Left lobe of liver (tissue), 2 donors: ENCODE data around the gene THSD7A. TPM values are rescaled to one million over a fixed set of nuclear protein-coding genes. Genes with fewer than 3 reads are reported as not detected.

ENCODE experiments used
- ATAC-seq: fragments of 200-7000 bp; cut with Tn5 transposase; one replicate; pipeline ENCODE4 v1.9.1; 2020; ENCODE audit warnings: mild to moderate bottlenecking, moderate library complexity
- DNase-seq: peaks from one replicate; pipeline ENCODE4 v3.0.0-alpha.2; 2020; ENCODE audit warnings: low spot score
- total RNA-seq: library from RNA; stranded (reverse); gene quantifications from one replicate; pipeline ENCODE4 v1.2.1, GENCODE V29; 2021
- donor health status: DM: no; HTN: no; CAD: no; lungs with moderate emphysema.
- donor health status: DM: no; HTN: yes; CAD: no.

THSD7A gene
- total RNA-seq, 1 donor from 2014 or later, result 1.6 TPM

DNA sequence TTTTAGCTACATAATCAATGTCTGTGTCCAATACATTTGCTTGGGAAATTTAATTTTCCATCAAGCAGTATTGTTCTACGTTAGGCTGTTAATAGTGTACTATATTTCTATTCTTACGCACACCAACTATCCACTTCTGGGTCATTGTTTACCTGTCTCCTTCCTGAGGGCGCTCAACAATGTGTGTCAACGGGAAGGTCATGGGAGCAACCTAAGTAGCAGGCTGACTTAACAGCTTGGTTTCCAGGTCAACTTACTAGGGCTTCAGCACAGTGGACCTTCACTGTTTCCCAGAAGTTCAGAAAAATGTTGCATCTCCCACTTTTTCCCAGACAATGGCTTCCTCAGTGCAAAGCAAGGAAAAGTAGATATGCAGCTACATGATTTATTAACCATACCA is 13.7 kb downstream of the THSD7A start:
- ATAC-seq, result no peak
- no peak for DNase-seq

DNA sequence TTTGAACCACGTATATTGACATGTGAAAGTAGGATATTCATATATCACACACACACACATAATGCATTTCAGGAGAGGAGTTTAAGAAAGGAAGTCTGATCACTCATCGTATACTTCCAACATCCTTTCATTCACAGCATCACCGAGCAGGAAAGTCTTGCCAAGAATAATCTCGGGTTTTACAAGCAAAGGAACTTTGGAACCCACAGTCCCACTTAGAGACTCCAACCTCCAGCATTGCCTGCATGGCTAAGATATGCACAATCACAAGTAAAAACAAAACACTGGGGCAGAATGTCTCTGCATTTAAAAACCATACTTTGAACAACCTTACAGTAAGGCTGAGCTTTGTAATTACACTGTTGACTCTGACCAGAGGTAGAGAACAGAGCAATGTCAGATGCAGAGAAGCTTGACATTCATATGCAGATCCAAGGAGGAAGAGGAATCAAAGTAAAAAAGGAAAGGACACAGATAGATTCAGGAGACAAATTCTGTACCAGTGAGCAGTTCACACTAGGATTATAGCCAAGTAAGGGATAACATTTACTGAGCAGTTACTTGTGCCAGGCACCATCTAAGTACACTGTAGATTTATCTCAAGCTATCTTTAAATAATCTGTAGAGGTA is 14.8 kb downstream of the THSD7A start:
- DNase-seq, result no peak
- ATAC-seq, result no peak

DNA sequence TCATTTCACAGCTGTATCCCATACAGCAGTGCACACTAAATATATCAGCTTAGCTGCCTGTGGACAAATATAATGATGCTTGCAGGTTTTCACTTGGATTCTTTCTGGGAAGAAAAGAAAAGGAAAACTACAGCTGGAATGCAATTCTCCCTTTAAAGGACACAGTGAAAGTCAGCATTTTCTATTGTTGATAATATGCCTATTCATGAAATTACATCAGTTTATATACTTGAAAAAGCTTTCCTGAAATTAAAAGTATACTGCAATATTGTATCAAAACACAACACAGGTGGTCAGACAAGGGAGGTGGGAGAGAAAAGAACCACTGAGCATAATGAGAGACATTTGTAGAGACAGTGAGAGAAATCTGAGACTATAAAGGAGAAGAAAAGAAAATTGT is 20.3 kb downstream of the THSD7A start:
- ATAC-seq (no peak), DNase-seq (no peak)

DNA sequence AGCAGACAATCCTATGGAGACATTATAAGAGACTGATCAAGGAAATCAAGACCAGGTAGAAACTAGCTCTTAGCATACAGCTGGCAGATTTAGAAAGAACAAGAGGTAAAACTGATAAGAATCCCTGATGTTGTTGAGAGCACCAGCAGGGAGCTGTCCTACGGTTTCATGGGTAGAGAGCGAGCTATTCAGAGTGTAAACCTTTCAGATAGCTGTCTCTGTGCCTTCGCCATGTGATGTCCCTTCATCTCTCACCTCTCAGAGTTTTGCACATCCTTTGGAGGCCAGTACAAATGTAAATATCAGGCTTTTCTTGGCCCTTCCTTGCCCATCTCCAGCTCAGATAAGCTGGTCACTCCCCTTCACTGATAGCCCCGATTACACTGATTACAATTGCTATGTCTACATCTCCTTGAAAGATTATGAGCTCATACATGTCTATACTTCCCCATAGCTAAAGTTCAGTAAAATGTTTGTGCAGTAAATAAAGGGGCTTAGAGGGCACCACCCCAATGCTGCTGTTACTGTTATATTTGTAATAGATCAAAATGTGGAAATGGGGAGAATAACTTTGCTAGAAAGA is 21.9 kb downstream of the THSD7A start:
- ATAC-seq, result no peak

DNA sequence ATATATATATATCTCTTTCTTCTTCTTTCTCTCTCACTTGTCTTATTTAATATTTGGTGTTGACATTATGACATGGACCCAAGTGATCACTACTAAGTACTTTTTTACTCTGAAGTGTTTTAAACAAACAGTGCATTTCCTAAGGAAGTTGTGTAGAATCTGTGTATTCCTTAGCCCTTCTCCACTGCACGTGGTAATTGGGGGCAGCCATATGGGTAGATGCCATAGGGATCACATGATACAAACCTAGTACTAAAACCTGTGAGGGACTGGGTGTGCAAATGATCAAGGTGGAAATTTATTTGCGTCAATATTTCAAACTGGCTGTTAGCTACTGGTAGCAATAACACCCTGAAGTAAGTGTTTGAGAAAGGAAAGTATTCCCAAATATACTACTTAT is 25.0 kb downstream of the THSD7A start:
- DNase-seq (no peak), ATAC-seq (no peak)

More for the DNA sequence above, 21.9 kb downstream of the THSD7A start:
- no peak for DNase-seq

DNA sequence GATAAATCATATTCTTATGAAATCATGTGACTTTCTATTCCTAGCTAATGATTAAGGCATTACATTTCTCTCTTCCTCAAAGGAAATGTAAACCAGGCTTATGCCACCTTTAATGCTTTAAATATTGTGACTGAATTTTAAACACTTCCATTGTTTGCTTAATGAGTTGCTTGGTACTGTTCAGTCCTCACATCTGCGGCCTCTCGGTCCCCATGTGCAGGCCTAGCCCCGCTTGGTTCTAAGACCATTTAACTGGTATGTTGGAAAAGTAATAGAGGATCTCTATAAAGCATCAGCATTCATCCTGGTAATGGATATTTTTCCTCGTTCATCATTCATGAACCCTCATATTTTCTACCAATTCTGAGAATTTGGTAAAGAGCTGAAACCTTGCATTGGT is 27.4 kb downstream of the THSD7A start:
- ATAC-seq (no peak), DNase-seq (no peak)

DNA sequence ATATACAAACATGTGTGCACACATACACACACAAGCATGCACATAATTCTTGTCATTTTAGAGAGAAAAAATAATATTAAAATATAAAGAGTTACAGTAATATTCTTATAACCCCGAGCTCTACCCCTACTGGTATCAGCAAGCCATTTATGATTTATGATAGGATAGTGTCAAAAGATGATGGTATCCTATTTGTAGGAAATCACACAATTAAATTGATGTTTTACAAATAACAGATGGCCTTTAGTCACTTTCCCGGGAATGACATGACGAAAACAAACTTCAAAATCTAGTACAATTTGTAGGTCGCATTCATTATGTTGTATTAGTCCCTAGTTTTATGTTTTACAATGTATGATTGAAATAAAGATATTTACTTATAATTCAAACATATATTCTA is 36.8 kb downstream of the THSD7A start:
- DNase-seq (no peak), ATAC-seq (no peak)

DNA sequence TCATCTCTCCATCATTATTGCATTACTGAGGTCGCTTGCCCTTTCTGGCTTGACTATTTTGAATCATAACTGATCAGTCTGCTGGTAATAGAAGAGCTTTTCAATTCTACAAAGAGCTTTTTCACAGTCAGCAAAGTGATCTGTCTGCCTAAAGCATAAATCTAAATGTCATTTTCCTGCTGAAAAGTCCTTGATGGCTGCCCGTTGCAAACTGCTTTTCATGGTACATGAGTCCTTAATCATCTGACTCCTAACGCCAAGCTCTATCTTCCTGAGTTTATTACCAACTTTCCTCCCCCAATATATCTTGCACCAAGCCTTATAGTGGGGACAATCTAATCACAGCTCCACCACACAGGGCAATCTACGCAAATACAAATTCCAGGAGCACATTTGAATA is 39.8 kb downstream of the THSD7A start:
- no peak for ATAC-seq
- DNase-seq, result no peak

DNA sequence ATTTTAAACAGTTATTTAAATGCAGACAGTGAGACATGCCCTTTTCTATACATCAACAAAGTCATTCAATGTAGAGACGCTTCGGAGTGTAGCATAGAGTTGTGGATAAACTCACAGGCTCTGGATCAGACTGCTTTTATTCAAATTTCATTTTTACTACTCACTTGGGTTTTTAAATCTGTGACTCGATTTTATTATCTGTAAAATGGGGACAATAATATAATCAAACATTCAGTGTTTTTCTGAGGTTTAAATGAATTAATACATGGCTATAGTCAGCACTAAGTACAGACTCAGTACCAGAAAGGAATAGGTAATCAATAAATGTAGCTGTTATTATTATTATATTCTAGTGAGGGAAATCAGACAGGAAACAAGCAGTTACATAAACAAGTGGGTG is 43.4 kb downstream of the THSD7A start:
- no peak for ATAC-seq
- DNase-seq, result no peak

DNA sequence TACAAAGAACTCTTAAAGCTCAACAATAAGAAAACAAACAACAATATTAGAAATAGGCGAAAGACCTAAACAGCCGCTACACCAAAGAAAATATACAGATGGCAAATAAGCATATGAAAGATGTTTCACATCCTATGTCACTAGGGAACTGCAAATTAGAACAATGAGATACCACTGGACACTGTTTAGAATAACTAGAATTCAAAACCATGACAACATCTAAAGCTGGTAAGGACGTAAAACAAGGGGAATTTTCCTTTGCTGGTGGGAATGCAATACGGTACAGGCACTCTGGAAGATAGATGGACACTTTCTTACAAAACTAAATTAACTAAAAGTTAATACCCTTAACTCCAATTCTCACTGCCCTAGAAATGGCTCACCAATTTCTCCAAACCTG is 44.5 kb downstream of the THSD7A start:
- no peak for DNase-seq
- no peak for ATAC-seq

DNA sequence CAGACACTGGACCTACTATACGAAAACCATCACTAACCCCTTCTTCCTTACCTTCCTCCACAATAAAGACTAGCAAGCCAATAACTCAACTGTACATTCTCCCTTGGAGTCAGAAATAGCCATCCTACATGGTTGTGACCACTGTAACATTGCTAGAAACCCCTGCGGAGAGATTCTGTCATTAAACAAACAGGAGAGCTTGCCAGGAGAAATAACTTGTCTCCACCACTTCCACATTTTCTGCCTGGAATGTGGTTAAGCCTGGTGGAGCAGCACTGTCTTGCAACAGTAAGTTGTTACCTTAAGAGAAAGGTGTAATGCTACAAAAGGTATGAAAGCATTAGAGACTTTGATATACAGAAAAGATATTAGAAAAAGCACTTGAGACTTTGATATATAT is 45.8 kb downstream of the THSD7A start:
- ATAC-seq (no peak), DNase-seq (no peak)

DNA sequence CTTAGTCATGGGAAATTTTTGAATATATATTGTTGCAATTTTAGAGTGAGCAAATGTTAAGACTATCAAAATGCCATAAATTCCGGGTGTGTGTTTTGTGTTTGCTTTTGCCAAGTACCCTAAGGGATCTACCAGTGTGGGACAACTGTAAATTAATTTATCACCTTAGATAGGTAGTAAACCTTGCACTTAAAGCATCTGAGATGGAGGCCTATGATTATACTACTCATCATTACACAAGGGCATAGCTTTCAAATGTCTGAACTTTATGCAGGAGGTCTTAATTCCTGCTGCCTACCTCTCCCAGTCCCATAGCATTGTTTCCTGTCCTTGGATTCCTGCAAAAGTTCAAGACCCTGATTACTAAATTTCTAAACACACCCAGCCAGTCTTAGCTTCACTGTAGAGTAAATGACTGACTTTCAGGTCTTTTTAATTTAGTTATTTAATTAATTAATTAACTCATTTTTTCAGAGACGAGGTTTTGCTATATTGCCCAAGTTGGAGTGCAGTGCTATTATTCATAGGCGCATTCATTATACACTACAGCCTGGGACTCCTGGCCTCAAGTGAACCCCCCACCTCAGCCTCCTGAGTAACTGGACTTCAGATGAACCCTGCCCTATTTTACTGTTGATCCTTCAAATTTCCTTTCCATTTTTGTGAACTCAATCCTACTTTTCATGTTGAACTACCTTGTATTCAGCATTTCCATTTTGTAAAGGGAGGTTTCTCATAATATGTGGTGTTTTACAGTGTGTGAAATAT is 47.0 kb downstream of the THSD7A start:
- DNase-seq (no peak), ATAC-seq (no peak)

DNA sequence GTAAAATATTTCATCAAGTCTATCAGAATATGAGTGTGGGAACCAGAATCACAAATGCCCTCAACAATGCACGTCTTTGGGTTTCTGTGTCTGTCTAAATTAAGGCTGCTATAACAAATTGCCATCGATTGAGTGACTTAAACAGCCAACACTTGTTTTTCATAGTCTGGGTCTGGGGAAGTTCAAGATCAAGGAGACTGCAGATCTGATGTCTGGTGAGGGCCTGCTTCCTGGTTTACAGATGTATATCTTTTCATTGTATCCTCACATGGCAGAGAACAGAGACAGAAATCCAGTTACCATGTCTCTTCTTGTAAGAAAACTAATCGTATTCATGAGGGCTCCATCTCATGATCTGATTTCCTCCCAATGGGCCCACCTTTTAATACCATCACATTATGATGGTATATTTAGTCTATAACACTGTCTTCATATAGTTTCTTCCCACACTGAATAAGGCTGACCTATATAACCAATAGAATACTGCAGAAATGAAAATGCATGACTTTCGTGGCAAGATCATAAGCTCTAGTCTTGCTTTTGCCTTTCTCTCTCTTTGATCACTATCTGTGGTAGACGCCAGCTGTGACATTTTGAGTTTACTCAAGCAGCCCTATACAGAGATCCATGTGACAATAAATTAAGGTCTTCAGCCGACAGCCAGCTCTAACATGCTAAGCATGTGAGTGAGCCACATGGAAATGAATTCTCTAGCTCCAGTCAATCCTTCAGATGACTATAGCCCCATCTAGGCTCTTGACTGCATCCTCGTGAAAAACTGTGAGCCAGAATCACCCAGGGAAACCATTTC is 51.9 kb downstream of the THSD7A start:
- DNase-seq (no peak), ATAC-seq (no peak)

DNA sequence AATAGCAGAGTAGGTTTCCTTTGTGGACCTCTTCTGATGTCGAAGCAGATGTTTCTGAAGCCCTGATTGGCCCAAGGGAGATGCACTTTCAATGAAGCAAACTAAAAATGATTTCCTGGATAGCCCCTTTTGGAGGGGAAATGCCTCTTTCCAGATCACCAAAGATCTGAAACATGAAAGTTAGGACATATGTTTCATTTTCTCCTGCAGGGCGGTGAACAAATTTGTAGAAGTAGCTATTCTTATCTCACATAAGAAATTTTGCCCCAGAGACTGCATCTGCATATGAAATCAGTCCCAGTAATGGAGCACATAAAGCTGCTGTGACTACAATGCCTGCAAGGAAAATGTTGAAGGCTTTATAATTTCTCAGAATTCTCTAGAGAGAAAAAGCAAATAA is 56.0 kb downstream of the THSD7A start:
- DNase-seq (no peak), ATAC-seq (no peak)

DNA sequence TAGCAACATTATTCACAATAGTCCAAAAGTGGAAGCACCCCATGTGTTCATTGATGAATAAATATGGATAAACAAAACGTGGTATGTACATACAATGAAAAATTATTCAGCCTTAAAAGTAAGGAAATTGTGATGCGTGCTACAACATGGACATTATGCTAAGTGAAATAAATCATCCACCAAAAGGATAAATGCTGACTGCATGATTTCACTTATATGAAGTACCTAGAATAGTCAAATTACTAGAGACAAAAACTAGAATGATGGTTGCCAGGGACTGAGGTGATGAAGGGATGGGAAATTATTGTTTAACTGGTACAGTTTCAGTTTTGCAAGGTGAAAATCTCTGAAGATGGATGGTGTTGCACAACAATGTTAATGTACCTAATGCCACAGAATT is 56.6 kb downstream of the THSD7A start:
- DNase-seq, result no peak

DNA sequence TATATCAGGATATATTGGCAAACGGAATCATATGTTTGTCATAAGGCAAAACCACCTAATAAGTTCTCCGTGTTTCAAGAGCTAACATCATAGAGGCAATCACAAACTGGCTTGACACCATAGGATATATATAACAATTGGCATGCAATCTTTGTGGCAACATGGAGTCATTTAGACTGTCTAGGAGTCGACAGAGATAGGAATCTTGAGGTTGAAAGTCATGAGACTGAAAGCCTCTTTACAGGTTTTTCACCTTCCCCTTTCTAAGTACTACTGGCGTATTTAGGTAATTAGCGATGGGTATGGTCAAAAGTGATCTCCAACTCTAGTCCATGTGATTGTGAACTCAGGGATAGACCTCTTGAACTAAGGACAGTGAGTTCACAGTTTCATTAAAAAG is 63.7 kb downstream of the THSD7A start:
- ATAC-seq (no peak), DNase-seq (no peak)

More for the DNA sequence above, 56.6 kb downstream of the THSD7A start:
- ATAC-seq, result no peak

DNA sequence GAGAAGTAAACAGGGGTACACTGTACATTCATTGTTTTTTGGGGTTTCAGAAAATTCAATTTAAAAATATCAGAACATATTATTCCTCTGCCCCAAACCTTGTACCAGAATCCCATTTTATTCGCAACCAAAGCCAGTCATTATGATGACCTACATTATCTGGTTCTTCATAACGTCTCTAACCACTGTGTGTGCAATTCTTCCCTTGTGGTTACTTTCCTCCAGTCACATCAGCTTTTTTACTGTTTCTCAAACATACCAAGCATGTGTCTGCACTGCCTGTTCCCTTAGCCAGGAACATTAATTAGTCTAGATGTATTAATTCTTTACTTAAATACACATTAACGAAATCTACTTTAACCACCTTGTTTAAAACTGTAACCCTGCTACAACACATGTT is 64.8 kb downstream of the THSD7A start:
- ATAC-seq (no peak), DNase-seq (no peak)

DNA sequence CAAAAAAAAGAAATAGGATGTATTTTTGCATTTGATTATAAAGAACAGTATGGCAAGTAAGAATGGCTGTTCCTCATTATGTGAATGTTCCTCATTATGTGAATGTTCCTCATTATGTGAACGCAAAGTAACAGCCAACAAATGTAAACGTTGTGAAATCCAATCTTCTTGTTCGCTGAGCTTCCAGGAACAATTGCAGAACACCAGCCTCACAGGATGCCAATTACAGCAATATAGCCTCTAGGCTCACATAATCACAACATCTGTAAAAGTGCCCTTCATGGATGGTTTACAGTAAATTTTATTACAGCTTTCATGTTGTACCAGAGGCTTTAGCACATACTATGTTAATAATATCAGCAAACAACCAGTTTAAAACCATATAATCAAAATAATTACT is 71.6 kb downstream of the THSD7A start:
- DNase-seq (no peak), ATAC-seq (no peak)

DNA sequence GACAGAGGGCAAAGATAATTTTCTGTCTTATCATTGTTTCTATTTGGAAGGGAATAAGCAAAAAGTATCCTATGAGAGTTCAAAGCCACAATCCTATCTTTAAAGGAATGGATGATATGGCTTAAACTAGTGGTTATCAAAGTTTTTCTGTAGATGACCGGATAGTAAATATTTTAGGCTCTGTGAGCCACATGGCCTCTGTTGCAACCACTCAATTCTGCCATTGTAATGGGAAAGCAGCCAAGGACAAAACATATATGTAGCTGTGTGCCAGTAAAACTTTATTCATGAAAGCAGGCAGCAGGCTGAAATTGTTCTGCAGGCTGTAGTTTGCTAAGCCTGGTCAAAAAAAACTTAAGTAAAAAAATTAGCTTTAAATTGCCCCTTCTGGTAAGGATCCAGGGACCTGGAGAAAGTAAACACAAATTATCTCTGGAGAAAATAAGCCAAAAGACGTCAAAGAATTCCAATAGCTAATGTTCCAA is 73.3 kb downstream of the THSD7A start:
- ATAC-seq, result no peak

DNA sequence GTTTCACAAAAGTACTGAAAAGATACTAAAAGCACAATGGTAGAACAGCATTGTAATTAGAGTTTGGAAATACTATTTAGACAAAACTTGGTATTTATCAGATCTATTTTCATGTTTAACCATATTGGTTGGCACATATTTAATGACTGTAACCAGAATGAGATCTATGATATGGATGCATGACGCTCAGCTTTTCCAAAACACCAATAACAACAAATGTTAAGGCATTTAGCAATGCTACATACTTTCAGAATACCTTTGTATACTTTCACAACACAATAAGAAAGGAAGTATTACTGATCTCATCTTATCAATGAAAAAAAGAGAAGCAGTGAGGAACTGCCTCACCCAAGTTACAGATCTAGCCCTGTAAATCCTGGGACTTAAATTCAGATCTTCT is 74.8 kb downstream of the THSD7A start:
- DNase-seq (no peak), ATAC-seq (no peak)

More for the DNA sequence above, 73.3 kb downstream of the THSD7A start:
- no peak for DNase-seq

DNA sequence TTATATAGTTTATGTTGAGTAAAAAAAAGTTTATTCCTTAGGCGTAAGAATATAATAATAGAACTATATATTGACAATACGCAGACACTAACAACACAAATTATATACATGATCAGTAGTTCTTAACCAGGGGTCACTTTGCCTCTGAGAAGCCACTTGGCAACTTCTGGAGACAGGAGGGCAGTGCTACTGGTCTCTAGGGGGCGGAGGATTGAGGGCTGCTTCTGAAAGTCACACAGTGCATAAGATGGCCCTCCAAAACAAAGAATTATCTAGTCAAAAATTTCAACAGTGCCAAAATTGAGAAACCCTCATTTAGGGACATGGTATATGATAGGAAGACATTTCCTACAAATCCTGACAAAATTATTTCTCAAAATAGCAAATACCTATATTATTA is 77.1 kb downstream of the THSD7A start:
- DNase-seq (no peak), ATAC-seq (no peak)
